Mononuclear cell (primary cell): Measurements from ENCODE around the gene SUFU. TPM values are rescaled to one million over a fixed set of nuclear protein-coding genes. Genes with fewer than 3 reads are reported as not detected.

Experiments
- H3K27me3 ChIP-seq: 2 replicates; pipeline ENCODE4 v1.6.0; 2011; ENCODE audit warnings: low read length, control low read depth; ENCODE audit not compliant: insufficient read depth
- H3K4me1 ChIP-seq: 2 replicates; pipeline ENCODE4 v1.5.1; 2011; ENCODE audit warnings: mild to moderate bottlenecking, low read length, control low read depth; ENCODE audit not compliant: insufficient read depth
- H3K4me3 ChIP-seq: 2 replicates; pipeline ENCODE4 v1.5.1; 2011; ENCODE audit warnings: mild to moderate bottlenecking, low read length, moderate library complexity
- H3K9me3 ChIP-seq: 2 replicates; pipeline ENCODE4 v1.5.1; 2011; ENCODE audit warnings: low read depth, mild to moderate bottlenecking, control low read depth, low read length
- total RNA-seq: library from RNA; depleted of rRNA; stranded (reverse); fragments of >200 nt; gene quantifications from one replicate; pipeline ENCODE4 v1.2.3, GENCODE V29; 2012

SUFU gene
- total RNA-seq, 1 donor = 1.8 TPM

DNA sequence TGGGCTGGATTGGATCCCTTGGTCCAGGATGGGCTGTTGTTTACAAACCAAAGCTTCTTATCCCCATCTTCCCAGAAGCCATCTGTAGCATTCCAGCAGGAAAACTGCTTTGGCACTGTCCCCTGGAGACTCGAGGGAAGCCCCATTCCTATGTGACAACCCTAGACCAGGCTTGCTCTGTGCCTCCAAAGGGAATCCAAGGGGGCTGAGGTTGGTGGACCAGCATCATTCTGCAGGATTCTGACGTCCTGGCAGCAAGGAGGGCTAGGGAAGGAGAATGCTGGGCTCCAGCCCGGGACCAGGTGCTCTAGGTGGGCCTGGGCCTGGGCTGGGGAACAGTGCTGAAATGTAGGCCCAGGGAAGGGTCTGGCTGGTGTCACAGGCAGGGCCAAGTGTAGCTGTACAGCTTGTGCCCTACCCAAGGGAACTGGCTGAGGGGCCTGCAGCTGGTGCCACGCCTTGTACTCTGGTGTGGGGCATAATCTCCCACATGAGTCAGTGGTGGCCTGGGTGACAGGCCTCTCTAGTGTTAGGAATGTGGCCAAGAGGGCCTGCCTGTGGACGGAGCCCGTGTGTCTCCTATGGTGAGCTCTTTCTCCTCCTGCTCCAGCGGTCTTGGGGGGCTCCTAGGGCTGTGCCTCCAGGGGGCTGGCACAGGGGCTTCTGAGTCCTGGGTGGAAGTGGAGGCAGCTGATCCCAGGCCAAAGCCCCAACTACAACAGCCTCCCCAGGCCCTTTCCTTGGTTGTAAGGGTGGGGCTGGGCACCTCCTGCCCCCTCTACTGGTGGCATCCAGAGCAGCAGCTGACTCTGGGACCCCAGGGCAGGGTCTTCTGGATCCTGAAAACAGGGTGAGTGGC, 165.7 kb downstream of the SUFU start:
- no peaks in the 10 kb centered on the region for H3K9me3 ChIP-seq
- H3K4me1 ChIP-seq = peaks cover 34% of the 10 kb centered on the region
- no peak overlapping the region for H3K4me3 ChIP-seq
- H3K27me3 ChIP-seq = no peaks in the 10 kb centered on the region

DNA sequence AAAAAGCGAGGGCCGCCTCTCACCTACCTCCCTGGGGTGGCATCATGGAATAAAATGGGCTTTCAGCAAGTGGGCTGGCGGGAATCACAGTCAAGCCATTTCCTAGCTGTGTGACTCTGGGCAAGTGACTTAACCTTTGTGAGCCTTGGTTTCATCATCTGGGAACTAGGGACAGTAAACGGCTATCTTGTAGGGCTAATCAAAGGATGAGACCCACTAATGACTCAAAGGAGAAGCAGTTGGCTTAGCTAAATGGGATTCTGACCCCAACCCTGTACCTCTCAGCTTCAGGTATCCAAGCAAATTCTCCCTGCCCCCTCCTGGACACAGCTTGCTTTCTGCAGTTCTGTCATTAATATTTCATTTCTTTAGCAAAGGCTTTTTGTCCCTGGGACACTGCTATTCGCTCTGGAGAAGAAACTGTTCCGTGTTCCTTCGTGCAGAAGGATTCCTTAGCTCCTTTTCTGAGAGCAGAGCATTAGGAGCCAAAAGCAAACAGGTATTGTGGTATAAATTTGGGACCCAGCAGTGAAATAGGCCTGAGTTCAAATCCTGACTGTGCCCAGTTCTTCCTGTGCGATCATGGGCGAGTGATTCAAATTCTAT, 166.4 kb downstream of the SUFU start:
- no peaks in the 10 kb centered on the region for H3K9me3 ChIP-seq
- H3K4me1 ChIP-seq = peaks cover 41% of the 10 kb centered on the region

GRCh38 chr10:102670871-102671434, 167.2 kb downstream of the SUFU start:
- Histone ChIP-seq H3K9me3 (no peaks in the 10 kb centered on the region), H3K27me3 (no peaks in the 10 kb centered on the region), H3K4me3 (no peak overlapping the region), H3K4me1 (peaks cover 49% of the 10 kb centered on the region)

More for the DNA sequence above, 166.4 kb downstream of the SUFU start:
- H3K4me3 ChIP-seq = no peak overlapping the region
- no peaks in the 10 kb centered on the region for H3K27me3 ChIP-seq

GRCh38 chr10:102673236-102673818, 169.6 kb downstream of the SUFU start:
- Histone ChIP-seq H3K4me1 (peaks cover 69% of the 10 kb centered on the region), H3K4me3 (no peak overlapping the region), H3K27me3 (no peaks in the 10 kb centered on the region), H3K9me3 (no peaks in the 10 kb centered on the region)

GRCh38 chr10:102673819-102674511, 170.2 kb downstream of the SUFU start:
- Histone ChIP-seq H3K27me3 (no peaks in the 10 kb centered on the region), H3K4me1 (peaks cover 75% of the 10 kb centered on the region)

DNA sequence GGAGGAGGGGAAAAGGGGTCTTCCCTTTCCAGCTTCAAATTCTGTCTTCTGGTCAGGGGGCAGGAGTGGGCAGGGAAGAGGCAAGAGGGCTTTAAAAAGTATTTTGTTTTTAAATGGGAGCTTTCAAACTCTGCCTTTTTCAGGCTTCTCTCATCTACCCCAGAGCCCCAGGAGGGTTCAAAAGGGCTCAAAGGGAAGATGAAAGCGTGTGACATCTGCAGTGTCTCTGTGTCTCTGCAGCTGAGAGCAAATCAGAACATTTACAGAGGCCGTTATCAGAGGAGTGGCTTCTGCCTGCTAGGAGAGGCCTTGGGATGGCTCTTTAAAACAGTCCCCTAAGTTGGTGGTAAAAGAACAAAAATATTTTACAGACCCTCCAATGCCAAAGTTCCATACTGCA, 170.8 kb downstream of the SUFU start:
- Histone ChIP-seq H3K9me3 (no peaks in the 10 kb centered on the region), H3K27me3 (no peaks in the 10 kb centered on the region), H3K4me1 (peaks cover 76% of the 10 kb centered on the region), H3K4me3 (peak overlapping the region; percentile 13)

More at GRCh38 chr10:102673819-102674511, 170.2 kb downstream of the SUFU start:
- Histone ChIP-seq H3K4me3 (peak overlapping the region; percentile 13), H3K9me3 (no peaks in the 10 kb centered on the region)

DNA sequence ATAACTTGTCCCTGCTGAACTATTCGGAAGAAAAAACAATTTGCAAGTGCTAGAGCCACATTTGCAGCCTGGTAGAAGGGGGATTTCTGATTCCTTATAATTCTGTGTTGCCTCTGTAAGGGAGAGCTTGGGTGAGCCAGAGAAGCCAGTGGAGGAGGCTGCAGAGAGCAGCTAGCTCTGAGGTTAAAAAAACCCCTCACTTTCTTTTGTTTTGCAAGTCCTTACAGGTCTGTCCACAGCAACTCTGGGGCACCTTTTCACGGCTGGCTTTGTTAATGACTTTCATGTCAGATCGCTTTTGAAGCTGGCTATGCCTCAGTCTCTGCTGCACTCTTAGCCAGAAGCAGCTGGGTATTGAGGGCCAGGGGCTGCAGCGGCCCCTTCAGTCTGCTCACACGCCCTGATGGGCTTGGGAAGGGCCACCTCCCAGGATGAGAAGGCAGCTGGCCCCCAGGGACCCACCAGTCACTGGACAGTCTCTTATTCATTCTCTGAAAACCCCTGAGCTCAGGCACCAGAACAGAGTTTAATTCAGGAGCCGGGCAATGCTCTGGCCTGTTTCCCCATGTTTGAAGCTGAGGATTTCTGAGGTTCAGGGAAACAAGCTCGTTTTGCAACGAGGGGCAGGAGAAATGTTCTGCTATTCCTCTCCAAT, 171.4 kb downstream of the SUFU start:
- H3K4me3 ChIP-seq = no peak overlapping the region
- no peaks in the 10 kb centered on the region for H3K27me3 ChIP-seq
- H3K9me3 ChIP-seq = no peaks in the 10 kb centered on the region
- peaks cover 74% of the 10 kb centered on the region for H3K4me1 ChIP-seq

DNA sequence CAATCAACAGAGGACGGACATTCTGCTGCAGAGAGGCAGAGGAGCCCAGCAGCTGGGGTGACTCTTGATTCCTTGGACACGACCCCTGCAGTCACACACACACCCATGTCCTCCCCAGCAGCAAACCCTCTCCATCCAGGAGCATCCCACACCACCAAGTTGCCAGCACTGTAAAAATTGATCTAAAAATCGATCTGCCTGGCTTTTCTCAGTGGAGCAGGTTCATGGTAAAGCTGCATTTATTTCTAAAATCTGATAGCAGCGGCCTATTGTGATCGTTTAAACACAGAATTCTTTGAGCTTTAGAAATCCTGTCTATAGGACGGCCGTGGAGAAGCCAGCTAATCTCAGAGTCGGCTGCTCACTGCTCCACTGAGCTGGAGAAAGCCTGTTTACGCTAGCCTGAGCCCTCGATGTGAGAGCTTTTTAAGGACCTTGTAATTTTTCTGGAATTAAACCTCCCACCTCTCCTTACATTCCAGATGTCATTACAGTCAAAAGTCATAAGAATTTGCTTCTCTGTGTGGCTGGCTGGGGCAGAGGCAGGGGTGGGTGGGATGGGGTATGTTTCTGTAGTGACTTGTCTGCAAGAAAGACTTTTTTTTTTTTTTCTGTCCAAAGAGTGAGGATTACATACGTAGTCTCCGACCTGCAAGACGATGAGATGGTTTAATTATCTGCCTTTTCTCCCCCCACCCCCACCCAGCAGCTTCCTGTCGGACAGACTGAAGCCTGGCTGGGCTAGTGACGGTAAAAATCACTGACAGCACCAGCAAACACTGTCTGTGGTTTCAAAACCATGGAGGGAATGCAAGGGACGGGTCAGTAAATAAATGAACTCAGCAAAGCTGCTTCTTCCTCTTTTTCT, 172.1 kb downstream of the SUFU start:
- H3K9me3 ChIP-seq = no peaks in the 10 kb centered on the region
- no peak overlapping the region for H3K4me3 ChIP-seq
- no peaks in the 10 kb centered on the region for H3K27me3 ChIP-seq
- peaks cover 74% of the 10 kb centered on the region for H3K4me1 ChIP-seq

GRCh38 chr10:102676534-102677315, 173.0 kb downstream of the SUFU start:
- no peaks in the 10 kb centered on the region for H3K27me3 ChIP-seq
- no peak overlapping the region for H3K4me3 ChIP-seq
- H3K4me1 ChIP-seq = peaks cover 72% of the 10 kb centered on the region
- no peaks in the 10 kb centered on the region for H3K9me3 ChIP-seq

DNA sequence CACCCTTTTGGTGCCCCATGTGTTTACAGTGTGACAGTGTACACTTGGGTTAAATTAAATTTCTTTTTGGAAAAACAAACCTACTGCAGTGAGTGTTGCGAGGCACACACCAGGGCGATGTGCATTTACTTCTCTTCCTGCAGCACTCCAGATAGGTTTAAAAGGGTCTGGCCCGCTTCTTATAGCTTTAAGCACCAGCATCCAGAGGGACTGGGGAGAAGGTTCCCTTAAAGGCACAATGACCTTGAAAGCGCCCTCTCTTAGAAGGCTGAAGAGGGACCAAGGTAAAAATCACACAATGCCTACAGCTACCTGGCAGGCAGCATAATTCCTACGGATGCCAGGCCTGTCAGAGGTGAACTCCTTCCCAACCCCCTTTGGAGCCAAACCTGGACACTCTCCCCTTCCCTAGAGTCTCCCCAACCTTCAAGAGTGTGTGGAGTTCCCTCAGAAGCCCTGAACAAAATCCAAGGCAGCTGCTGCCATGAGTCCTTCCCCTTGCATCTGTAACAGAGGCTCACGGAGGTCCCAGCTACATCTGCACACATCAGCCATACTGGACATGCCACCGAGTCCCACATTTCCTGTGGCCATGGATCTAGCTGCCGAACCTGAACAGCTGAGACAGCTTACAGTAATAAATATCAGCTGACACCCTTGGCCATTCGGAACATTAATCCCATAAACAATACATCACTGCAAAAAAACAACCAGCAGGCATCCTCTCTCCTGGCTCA, 173.7 kb downstream of the SUFU start:
- no peaks in the 10 kb centered on the region for H3K27me3 ChIP-seq
- H3K4me3 ChIP-seq = no peak overlapping the region
- peaks cover 66% of the 10 kb centered on the region for H3K4me1 ChIP-seq
- H3K9me3 ChIP-seq = no peaks in the 10 kb centered on the region

GRCh38 chr10:102678068-102678400, 174.3 kb downstream of the SUFU start:
- H3K4me1 ChIP-seq = peaks cover 60% of the 10 kb centered on the region
- H3K9me3 ChIP-seq = no peaks in the 10 kb centered on the region
- no peaks in the 10 kb centered on the region for H3K27me3 ChIP-seq
- H3K4me3 ChIP-seq = no peak overlapping the region

- Histone ChIP-seq H3K27me3 (no peaks in the 10 kb centered on the region), H3K9me3 (no peaks in the 10 kb centered on the region), H3K4me1 (peaks cover 52% of the 10 kb centered on the region), H3K4me3 (no peak overlapping the region)
These were observed 175.1 kb downstream of the SUFU start for GRCh38 chr10:102678842-102679289.
